Measurements from ENCODE around the gene RFFL.

RFFL gene

GRCh38 chr17:35041390-35041789 lies 22.1 kb downstream of the RFFL start:
- Histone ChIP-seq H3K79me2 (ENCODE audit: control insufficient read depth, low read length) (no peaks in the 10 kb centered on the region), H3K4me3 (ENCODE audit: low read length) (no peak overlapping the region), H3K9me2 (replicated peaks; ENCODE audit: control insufficient read depth, low read length) (no peaks in the 10 kb centered on the region), H3K36me3 (ENCODE audit: control insufficient read depth, low read length) (no peaks in the 10 kb centered on the region), H3K27me3 (ENCODE audit: control insufficient read depth, low read length) (peaks cover 2% of the 10 kb centered on the region; the same call in 1 of the 2 replicates), H3K4me1 (ENCODE audit: control insufficient read depth, low read length) (peaks cover 3% of the 10 kb centered on the region; the same call in 1 of the 2 replicates), H3K4me2 (ENCODE audit: low read length) (no peak overlapping the region), H3K27ac (ENCODE audit: low read depth, low read length) (no peak overlapping the region), H3K9me3 (ENCODE audit: control insufficient read depth, insufficient read depth, low read length) (no peaks in the 10 kb centered on the region), H3F3A (ENCODE audit: control insufficient read depth, insufficient read depth) (no peaks in the 10 kb centered on the region), H4K20me1 (ENCODE audit: control insufficient read depth, insufficient read depth, low read depth, low read length) (no peaks in the 10 kb centered on the region)
- TF ChIP-seq, protein P1, sequence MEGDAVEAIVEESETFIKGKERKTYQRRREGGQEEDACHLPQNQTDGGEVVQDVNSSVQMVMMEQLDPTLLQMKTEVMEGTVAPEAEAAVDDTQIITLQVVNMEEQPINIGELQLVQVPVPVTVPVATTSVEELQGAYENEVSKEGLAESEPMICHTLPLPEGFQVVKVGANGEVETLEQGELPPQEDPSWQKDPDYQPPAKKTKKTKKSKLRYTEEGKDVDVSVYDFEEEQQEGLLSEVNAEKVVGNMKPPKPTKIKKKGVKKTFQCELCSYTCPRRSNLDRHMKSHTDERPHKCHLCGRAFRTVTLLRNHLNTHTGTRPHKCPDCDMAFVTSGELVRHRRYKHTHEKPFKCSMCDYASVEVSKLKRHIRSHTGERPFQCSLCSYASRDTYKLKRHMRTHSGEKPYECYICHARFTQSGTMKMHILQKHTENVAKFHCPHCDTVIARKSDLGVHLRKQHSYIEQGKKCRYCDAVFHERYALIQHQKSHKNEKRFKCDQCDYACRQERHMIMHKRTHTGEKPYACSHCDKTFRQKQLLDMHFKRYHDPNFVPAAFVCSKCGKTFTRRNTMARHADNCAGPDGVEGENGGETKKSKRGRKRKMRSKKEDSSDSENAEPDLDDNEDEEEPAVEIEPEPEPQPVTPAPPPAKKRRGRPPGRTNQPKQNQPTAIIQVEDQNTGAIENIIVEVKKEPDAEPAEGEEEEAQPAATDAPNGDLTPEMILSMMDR (IDR thresholded peaks at IDR 0.05; ENCODE audit: low read depth, low read length, poor library complexity, severe bottlenecking): no peak
- TF ChIP-seq EZH2phosphoT487 (IDR thresholded peaks at IDR 0.05; ENCODE audit: borderline replicate concordance, low read length): no peak

- Histone ChIP-seq H3K27ac (ENCODE audit: low read depth, low read length) (no peak overlapping the region), H3K36me3 (ENCODE audit: control insufficient read depth, low read length) (no peaks in the 10 kb centered on the region), H3K4me3 (ENCODE audit: low read length) (no peak overlapping the region), H3K79me2 (ENCODE audit: control insufficient read depth, low read length) (no peaks in the 10 kb centered on the region), H3K4me1 (ENCODE audit: control insufficient read depth, low read length) (no peaks in the 10 kb centered on the region), H3K27me3 (ENCODE audit: control insufficient read depth, low read length) (peaks cover 2% of the 10 kb centered on the region; the same call in 1 of the 2 replicates), H4K20me1 (ENCODE audit: control insufficient read depth, insufficient read depth, low read depth, low read length) (no peaks in the 10 kb centered on the region), H3K9me3 (ENCODE audit: control insufficient read depth, insufficient read depth, low read length) (no peaks in the 10 kb centered on the region), H3F3A (ENCODE audit: control insufficient read depth, insufficient read depth) (no peaks in the 10 kb centered on the region), H3K9me2 (replicated peaks; ENCODE audit: control insufficient read depth, low read length) (no peaks in the 10 kb centered on the region), H3K4me2 (ENCODE audit: low read length) (no peak overlapping the region)
- TF ChIP-seq, protein P1 (IDR thresholded peaks at IDR 0.05; ENCODE audit: low read depth, low read length, poor library complexity, severe bottlenecking): no peak
- no peak for TF ChIP-seq EZH2phosphoT487 (IDR thresholded peaks at IDR 0.05; ENCODE audit: borderline replicate concordance, low read length)
Observed at GRCh38 chr17:35038453-35038852, 25.1 kb downstream of the RFFL start.

- H3K9me3 ChIP-seq (ENCODE audit: control insufficient read depth, insufficient read depth, low read length): no peaks in the 10 kb centered on the region
- H4K20me1 ChIP-seq (ENCODE audit: control insufficient read depth, insufficient read depth, low read depth, low read length): no peaks in the 10 kb centered on the region
- peaks cover 6% of the 10 kb centered on the region for H3K4me1 ChIP-seq (ENCODE audit: control insufficient read depth, low read length)
- H3K36me3 ChIP-seq (ENCODE audit: control insufficient read depth, low read length): no peaks in the 10 kb centered on the region
- peaks cover 2% of the 10 kb centered on the region; the same call in 1 of the 2 replicates for H3F3A ChIP-seq (ENCODE audit: control insufficient read depth, insufficient read depth)
- no peak overlapping the region for H3K27ac ChIP-seq (ENCODE audit: low read depth, low read length)
- no peak overlapping the region for H3K4me2 ChIP-seq (ENCODE audit: low read length)
- H3K79me2 ChIP-seq (ENCODE audit: control insufficient read depth, low read length): no peaks in the 10 kb centered on the region
- H3K27me3 ChIP-seq (ENCODE audit: control insufficient read depth, low read length): no peaks in the 10 kb centered on the region
- TF ChIP-seq, protein P1 (IDR thresholded peaks at IDR 0.05; ENCODE audit: low read depth, low read length, poor library complexity, severe bottlenecking): no peak
- no peak for TF ChIP-seq EZH2phosphoT487 (IDR thresholded peaks at IDR 0.05; ENCODE audit: borderline replicate concordance, low read length)
- H3K4me3 ChIP-seq (ENCODE audit: low read length): no peak overlapping the region
- no peaks in the 10 kb centered on the region for H3K9me2 ChIP-seq (replicated peaks; ENCODE audit: control insufficient read depth, low read length)
Observed at GRCh38 chr17:35030780-35031179, 32.7 kb downstream of the RFFL start.
